K562 (cell line): Measurements from ENCODE around the gene SART1. TPM values are rescaled to one million over a fixed set of nuclear protein-coding genes. Genes with fewer than 3 reads are reported as not detected.
A peak's percentile ranks its signal among the peaks of the same experiment; 100 is the strongest.

Experiments
- ATF3 ChIP-seq, 2 experiments: fragments of 450-650 bp in 1 of 2; sonication (generic) in 1 of 2; formaldehyde crosslinking in 1 of 2; IDR thresholded peaks in 1 of 2; conservative IDR thresholded peaks in 1 of 2; 2 replicates each; pipeline versions ENCODE4 v1.6.1 to v1.8.1; 2016 to 2023; ENCODE audit warnings: mild to moderate bottlenecking in 2 of 2, moderate library complexity in 2 of 2, inconsistent platforms in 1 of 2, missing genetic modification reagents in 1 of 2
- CBFA2T3 ChIP-seq: fragments of 450-650 bp; IDR thresholded peaks from 2 replicates; pipeline ENCODE4 v1.6.1; 2017
- CBX2 ChIP-seq: fragments of 200-600 bp; sonication (generic); IDR thresholded peaks from one replicate; pipeline ENCODE4 v1.6.1; 2012; ENCODE audit warnings: mild to moderate bottlenecking, low read length, inconsistent platforms; ENCODE audit not compliant: insufficient read depth, poor library complexity, severe bottlenecking
- ETV1 ChIP-seq: fragments of 450-650 bp; conservative IDR thresholded peaks from 2 replicates; pipeline ENCODE4 v1.6.1; 2016; ENCODE audit warnings: missing genetic modification characterization, control low read depth, low read depth, missing compliant biosample characterization
- FOXA1 ChIP-seq: fragments of 450-650 bp; IDR thresholded peaks from 2 replicates; pipeline ENCODE4 v1.6.1; 2016; ENCODE audit warnings: mild to moderate bottlenecking, borderline replicate concordance
- GABPA ChIP-seq: fragments of 200-800 bp; sonication (Bioruptor generic); conservative IDR thresholded peaks from 2 replicates; pipeline ENCODE4 v1.6.1; 2016; ENCODE audit warnings: low read depth, missing genetic modification characterization, missing compliant biosample characterization
- HBP1 ChIP-seq: fragments of 450-650 bp; formaldehyde crosslinking; IDR thresholded peaks from 2 replicates; pipeline ENCODE4 v1.4.0; 2022; ENCODE audit warnings: missing genetic modification characterization
- HDAC3 ChIP-seq: fragments of 450-650 bp; IDR thresholded peaks from 2 replicates; pipeline ENCODE4 v1.6.1; 2018; ENCODE audit warnings: borderline replicate concordance, mild to moderate bottlenecking, moderate library complexity; ENCODE audit not compliant: partially characterized antibody
- HDAC6 ChIP-seq: IDR thresholded peaks from 2 replicates; pipeline ENCODE4 v1.6.1; 2012; ENCODE audit warnings: low read depth, mild to moderate bottlenecking, control low read depth, inconsistent platforms, low read length, moderate library complexity
- JUN ChIP-seq, 2 experiments: sonication (generic) in 1 of 2; formaldehyde crosslinking in 1 of 2; IDR thresholded peaks; 2 replicates each; pipeline versions ENCODE4 v1.6.1 to v1.8.0; 2012 to 2022; ENCODE audit warnings: borderline replicate concordance in 2 of 2, mild to moderate bottlenecking in 2 of 2, improper control_type of control experiment in 1 of 2, low read depth in 1 of 2, low read length in 1 of 2, missing genetic modification reagents in 1 of 2
- MAFG ChIP-seq: fragments of 450-650 bp; conservative IDR thresholded peaks from 2 replicates; pipeline ENCODE4 v1.6.1; 2016; ENCODE audit warnings: missing genetic modification characterization, missing compliant biosample characterization
- NFYB ChIP-seq: IDR thresholded peaks from 2 replicates; pipeline ENCODE4 v1.6.1; 2011; ENCODE audit warnings: mild to moderate bottlenecking, moderate library complexity; ENCODE audit not compliant: insufficient read length; ENCODE audit errors: extremely low read depth
- SIX5 ChIP-seq, 2 experiments: IDR thresholded peaks; 2 replicates each; pipeline ENCODE4 v1.6.1; 2011; ENCODE audit warnings: low read length in 2 of 2, borderline replicate concordance in 1 of 2, low read depth in 1 of 2, mild to moderate bottlenecking in 1 of 2, moderate library complexity in 1 of 2; ENCODE audit not compliant: insufficient read depth in 1 of 2
- SMARCE1 ChIP-seq: fragments of 450-650 bp; IDR thresholded peaks from 2 replicates; pipeline ENCODE4 v1.7.1; 2016; ENCODE audit warnings: mild to moderate bottlenecking
- U2AF1 ChIP-seq: fragments of 200-400 bp; formaldehyde crosslinking; optimal IDR thresholded peaks from 2 replicates; pipeline ENCODE3; 2017; ENCODE audit warnings: mild to moderate bottlenecking, low read depth, low read length, moderate library complexity
- ZBTB9 ChIP-seq: fragments of 450-650 bp; formaldehyde crosslinking; IDR thresholded peaks from 2 replicates; pipeline ENCODE4 v1.4.0; 2020; ENCODE audit warnings: mild to moderate bottlenecking, moderate library complexity
- ZNF217 ChIP-seq: sonication (generic); formaldehyde crosslinking; IDR thresholded peaks from 2 replicates; pipeline ENCODE4 v1.8.0; 2022; ENCODE audit warnings: mild to moderate bottlenecking, missing genetic modification reagents
- ZNF253 ChIP-seq: fragments of 250-450 bp; sonication (Bioruptor Pico); conservative IDR thresholded peaks from 2 replicates; pipeline ENCODE4 v1.6.1; 2021; ENCODE audit warnings: mild to moderate bottlenecking
- ZNF639 ChIP-seq, 2 experiments: fragments of 200-800 bp in 1 of 2; sonication (Bioruptor generic) in 1 of 2; sonication (generic) in 1 of 2; formaldehyde crosslinking in 1 of 2; IDR thresholded peaks in 1 of 2; conservative IDR thresholded peaks in 1 of 2; 2 replicates each; pipeline versions ENCODE4 v1.5.0 to v1.6.1; 2016 to 2020; ENCODE audit warnings: missing compliant biosample characterization in 1 of 2, missing genetic modification characterization in 1 of 2, missing genetic modification reagents in 1 of 2
- ZNF695 ChIP-seq: fragments of 450-650 bp; formaldehyde crosslinking; IDR thresholded peaks from 2 replicates; pipeline ENCODE4 v1.4.0; 2020; ENCODE audit warnings: mild to moderate bottlenecking, moderate library complexity
- ZZZ3 ChIP-seq: fragments of 450-650 bp; IDR thresholded peaks from 2 replicates; pipeline ENCODE4 v1.6.1; 2016; ENCODE audit warnings: antibody characterized with exemption, mild to moderate bottlenecking, moderate library complexity
- polyA plus RNA-seq, 8 experiments: library from polyadenylated mRNA; depleted of rRNA in 4 of 8; stranded (reverse) in 5 of 8; unstranded in 3 of 8; fragments of >200 nt; fragmentation: Nextera tagmentation in 2 of 8; fragmentation: Illumina TruSeq in 1 of 8; extraction: Ambion mirVana in 2 of 8; extraction: Trizol in 1 of 8; gene quantifications; 2 replicates each; pipeline versions ENCODE4 v1.2.1 to v1.2.3, GENCODE V29; 2011 to 2014; ENCODE audit warnings: inconsistent platforms in 1 of 8, missing spikeins in 1 of 8
- total RNA-seq, 7 experiments: library from RNA; depleted of rRNA in 6 of 7; stranded (reverse); fragments of >200 nt in 6 of 7; fragmentation: Illumina TruSeq in 2 of 7; extraction: Trizol in 2 of 7; gene quantifications; 2 replicates each; pipeline versions ENCODE4 v1.2.1 to v1.2.3, GENCODE V29; 2011 to 2021; ENCODE audit warnings: low replicate concordance in 1 of 7

Gene SART1
- total and polyA plus RNA-seq, 9 of the 15 experiments (the other 6 are each of a cell fraction or from before 2014, with no cell fraction given): 4.8 to 84.1 (median 31.7) TPM

GRCh38 chr11:66020618-66021357 is 59.3 kb downstream of the SART1 start (continued):
- no peak for TF ChIP-seq ZNF695 (CRISPR knock-in tag)
- no peak for TF ChIP-seq HDAC6
- no peak for TF ChIP-seq ZBTB9 (CRISPR knock-in tag)
- no peak for TF ChIP-seq FOXA1
- no peak for TF ChIP-seq MAFG (tag)
- no peak for TF ChIP-seq HBP1 (CRISPR knock-in tag)
- TF ChIP-seq ZZZ3: no peak
- peak; percentile 87 for TF ChIP-seq ATF3 (IDR thresholded peaks at IDR 0.05)
- TF ChIP-seq ATF3 (CRISPR knock-in tag; conservative IDR thresholded peaks at IDR 0.05): no peak
- no peak for TF ChIP-seq CBX2
- TF ChIP-seq SIX5 (IDR thresholded peaks at IDR 0.05; ENCODE audit: borderline replicate concordance in 1 of 2, insufficient read depth in 1 of 2, low read depth in 1 of 2, low read length in 2 of 2): no peak
- no peak for TF ChIP-seq ETV1
- TF ChIP-seq ZNF217 (CRISPR knock-in tag): no peak
- no peak for TF ChIP-seq ZNF253 (CRISPR knock-in tag)
- TF ChIP-seq SMARCE1: 0 out of 2 replicates have a peak, but pooled peaks have one; percentile 43
- TF ChIP-seq U2AF1: no peak
- TF ChIP-seq HDAC3: no peak
- TF ChIP-seq CBFA2T3: 0 out of 2 replicates have a peak, but pooled peaks have one; percentile 11
- TF ChIP-seq ZNF639 (CRISPR knock-in tag; conservative IDR thresholded peaks at IDR 0.05 in 1 of 2, IDR thresholded peaks at IDR 0.05 in 1 of 2): no peak
- no peak for TF ChIP-seq NFYB
- TF ChIP-seq GABPA (tag): peak; percentile 47
- TF ChIP-seq JUN (IDR thresholded peaks at IDR 0.05; ENCODE audit: borderline replicate concordance, low read depth, low read length): peak; percentile 87
- no peak for TF ChIP-seq JUN (CRISPR knock-in tag; IDR thresholded peaks at IDR 0.05; ENCODE audit: borderline replicate concordance)
